Endometrial microvascular endothelial cells (primary cell): ENCODE measurements around the gene SMIM22. TPM values are rescaled to one million over a fixed set of nuclear protein-coding genes. Genes with fewer than 3 reads are reported as not detected.

Source experiments
- in situ Hi-C: cut with HindIII; loops from 2 replicates; pipeline ENCODE4 v1.10.0; 2017; ENCODE audit warnings: low sequenced_read_pairs, low pct_unique_long_range_greater_than_20kb; ENCODE audit errors: inconsistent ontology term
- total RNA-seq: library from RNA; depleted of rRNA; stranded (reverse); fragments of >200 nt; gene quantifications from one replicate; pipeline ENCODE4 v1.2.3, GENCODE V29; 2015; ENCODE audit errors: inconsistent ontology term

The SMIM22 gene
- total RNA-seq, 1 donor from 2014 or later: not detected

DNA sequence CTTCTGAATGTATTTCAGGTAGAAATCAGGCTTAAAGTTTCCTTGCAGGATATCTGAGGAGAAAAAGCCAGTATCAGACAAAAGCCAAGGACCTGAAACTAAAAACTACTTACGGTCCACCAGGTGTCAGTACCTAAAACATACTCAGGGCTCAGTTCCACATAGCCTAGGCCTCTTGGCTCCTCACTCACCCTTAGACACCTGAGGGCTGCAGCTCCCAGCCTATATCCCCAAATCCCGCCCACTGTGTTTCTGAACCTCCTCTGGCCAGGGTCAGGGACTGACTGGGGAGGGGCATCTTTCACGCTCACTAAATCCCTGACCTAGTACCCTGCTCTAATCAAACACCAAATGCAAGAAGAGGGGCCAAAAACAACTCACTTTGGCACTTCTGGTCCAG is 16.1 kb downstream of the SMIM22 start:
- in situ Hi-C loops: no loop called here

DNA sequence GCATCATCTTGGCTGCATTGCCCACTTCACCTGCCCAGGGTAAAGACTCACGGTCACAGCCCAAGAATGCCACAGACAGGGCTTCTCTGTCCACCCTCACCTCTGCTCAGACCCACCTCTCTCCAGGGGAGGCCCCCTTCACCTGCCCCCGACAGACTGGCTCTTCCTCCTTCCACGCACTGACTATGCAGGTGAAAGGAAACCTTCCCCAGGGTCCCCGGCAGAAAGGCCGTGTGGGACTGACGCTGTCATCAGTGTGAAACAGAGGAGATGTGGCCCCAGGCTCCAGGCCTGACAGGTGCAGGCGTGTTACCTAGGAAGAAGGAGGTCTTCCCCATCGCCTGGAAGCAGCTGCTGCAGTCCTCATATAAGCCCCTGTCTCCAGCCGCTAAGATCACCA is 16.6 kb downstream of the SMIM22 start:
- in situ Hi-C loops: no loop called here

DNA sequence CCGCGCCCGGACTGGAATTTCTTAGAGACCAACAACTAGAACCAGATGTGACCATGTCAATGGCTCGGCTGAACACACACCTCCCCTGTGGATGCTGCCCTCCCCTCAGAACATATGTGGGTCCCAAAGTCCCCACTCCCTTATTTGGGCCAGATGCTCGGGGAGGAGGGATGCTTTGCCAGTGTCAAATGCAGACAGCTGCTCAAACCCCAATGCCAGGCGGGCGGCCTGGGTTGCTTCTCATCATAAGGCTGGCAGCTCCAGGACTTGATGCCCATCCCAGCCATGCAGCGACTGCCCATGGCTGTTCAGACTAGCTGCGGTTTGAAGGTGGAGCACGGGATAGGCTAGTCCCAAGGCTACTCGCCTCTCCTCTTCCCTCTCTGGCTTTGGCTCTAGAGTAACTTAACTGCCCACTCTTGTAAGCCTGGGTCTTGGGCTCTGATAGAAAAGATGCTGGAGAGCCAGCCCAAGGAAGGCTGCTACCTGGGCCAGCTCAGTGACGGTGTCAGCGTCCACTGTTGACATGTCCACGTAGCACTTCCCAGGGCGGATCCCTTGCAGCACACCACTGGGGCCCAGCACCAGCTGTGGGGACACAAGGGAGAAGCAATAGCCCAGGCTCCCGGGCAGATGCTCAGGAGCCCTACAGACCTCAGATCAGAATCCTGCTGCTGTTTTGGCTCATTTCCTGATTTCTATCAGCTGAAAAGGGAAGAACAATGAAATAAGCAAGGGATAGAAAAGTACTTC is 18.3 kb downstream of the SMIM22 start:
- in situ Hi-C loops: no loop called here

DNA sequence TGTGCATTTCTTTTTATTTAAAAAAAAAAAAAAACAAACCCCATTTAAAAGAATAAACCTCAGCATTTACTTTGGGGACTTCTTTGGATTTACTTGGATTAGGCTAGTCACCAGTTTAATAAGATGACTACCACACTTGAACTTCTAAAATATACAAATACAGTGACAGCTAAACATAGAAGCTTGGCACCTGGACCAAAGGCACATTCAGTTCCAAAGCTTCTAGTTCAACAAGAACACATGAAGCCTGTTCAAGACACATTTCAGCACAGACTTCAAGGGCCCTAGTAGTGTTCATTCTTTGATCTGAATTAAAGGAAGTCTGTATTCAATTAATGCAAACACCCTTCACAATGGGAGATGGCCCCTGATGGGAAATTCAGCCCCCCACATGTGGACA is 18.9 kb downstream of the SMIM22 start:
- in situ Hi-C loops: no loop called here

DNA sequence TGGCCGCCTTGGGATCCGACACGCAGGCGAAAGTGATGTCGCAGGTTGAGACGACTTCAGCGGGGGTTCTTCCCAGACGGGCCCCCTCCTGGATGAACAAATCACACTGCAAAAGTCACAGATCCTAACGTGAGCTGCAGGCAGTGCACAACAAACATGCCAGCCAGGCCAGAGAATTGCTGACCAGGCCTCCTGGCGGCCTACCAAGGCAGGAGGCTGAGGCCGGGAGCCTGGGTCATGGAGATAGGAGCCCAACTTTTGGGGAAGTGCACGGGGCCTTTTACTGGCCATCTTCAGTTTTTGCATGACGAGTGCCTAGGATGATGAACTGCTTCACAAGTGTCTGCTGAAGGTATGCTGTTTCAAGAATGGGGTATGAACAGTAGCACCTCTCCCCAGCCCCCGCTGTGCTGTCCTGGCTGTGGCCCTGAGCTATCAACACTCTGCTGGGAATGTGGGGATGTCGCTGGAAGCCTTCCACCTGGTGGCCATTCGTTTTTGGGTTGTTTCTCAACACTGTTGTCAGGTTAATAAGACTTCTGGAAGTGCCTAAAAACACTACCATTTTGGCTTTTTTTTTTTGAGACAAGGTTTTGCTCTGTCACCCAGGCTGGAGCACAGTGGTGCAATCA is 19.5 kb downstream of the SMIM22 start:
- in situ Hi-C loops: no loop called here

DNA sequence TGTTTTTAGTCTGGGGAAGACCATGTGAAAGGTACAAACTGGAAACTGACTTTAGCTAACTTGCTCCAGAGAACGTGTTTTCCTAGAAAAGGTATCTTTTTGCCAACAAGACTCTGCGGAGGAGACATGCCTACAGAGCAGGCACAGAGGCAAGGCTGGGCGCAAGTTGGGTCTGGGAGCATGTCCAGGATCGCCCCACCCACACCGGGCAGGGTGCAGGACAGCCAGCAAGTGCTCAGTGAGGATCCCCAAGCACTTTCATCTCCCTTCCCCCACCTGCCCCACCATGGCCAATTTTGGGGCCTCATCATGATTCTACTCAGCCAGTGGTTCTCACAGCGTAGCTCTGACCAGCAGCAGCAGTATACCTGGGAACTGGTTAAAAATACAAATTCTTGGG is 25.5 kb downstream of the SMIM22 start:
- in situ Hi-C loops: no loop called here

DNA sequence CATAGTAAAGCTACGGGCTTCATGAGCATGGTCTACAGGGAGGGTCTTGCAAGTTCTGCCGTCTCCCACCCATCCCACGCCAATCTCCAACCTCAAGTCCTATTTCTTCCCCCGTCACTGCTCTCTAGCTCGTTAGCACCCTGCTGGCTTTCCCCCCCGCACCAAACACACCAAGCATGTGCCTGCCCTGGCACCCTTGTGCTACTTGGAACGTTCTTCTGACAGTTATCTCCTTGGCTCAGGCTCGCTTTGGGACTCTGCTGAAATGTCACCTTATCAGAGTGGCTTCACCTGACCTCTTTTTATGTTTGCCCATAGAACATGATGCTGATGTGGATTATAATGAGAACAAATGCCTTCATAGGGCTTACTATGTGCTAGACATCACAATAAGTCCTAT is 30.0 kb downstream of the SMIM22 start:
- in situ Hi-C loops: no loop called here

DNA sequence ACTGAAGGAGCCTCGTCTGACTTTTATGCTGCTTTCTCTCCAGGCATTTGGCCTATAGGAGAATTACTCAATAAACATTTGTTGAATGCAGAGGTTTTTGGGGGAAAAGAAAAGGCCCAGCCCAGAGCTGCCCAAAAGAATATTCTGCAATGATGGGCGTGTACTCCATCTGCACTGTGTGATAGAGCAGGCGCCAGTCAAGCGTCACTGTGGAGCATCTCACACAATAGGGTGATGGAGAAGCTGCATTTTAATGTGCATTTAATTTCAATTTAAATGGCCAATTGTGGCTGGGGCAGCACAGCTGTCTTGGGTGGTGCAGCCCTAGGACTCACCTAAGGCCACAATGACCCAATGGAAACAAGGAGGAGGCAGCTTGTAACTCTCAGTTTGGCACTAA is 31.4 kb downstream of the SMIM22 start:
- in situ Hi-C loops: no loop called here

DNA sequence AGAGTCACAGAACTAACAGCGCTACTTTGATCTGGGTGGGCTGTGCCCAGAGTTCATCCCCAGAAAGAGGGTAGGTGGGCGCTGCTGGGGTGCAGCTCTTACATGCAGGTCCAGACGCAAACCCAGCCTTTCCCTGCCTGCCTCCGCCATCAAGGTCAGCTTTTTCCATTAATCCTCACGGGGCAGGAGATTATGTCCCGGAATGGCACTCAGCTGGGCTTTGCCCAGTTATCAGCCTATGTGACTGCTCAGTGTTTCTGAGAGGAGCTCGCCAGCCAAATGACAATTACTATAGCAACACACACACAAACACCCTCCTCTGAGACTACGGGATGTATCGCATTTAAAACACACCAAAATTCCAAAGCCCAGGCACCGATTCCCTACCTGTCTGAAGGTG is 31.8 kb downstream of the SMIM22 start:
- in situ Hi-C loops: no loop called here

DNA sequence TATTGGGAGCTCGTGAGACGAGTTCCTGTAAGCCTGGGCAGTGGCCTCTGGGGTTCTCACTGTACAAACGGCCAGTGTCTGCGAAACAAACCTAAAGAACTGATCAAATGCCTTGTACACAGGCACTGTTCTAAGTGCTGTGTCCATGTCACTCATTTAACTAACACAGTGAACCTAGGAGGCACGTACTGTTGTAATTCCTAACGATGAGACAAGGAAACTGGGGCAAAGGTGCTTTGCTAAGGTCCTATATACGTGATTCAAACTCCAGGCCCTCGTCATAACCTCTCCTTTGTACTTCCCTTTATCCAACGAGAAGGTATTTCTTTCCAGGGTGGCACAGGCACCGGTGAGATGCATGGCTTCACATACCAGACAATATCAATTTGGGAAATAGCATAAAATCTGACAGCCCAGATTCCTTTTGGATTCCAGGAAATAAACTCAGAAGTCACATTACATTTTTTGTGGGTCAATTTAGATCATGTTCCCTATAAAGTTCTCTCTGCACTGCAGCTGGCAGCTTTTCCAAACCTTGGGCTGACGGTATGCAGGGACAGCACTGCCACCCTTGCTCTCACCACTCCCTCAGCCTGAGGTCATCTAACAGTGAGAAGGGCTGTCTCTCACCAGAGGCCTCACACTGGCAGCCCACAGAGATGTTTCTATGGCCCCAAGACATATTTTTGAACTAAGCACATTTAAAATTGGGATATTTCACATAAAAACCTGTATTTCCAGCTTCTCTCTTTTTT is 33.6 kb downstream of the SMIM22 start:
- in situ Hi-C loops: no loop called here

DNA sequence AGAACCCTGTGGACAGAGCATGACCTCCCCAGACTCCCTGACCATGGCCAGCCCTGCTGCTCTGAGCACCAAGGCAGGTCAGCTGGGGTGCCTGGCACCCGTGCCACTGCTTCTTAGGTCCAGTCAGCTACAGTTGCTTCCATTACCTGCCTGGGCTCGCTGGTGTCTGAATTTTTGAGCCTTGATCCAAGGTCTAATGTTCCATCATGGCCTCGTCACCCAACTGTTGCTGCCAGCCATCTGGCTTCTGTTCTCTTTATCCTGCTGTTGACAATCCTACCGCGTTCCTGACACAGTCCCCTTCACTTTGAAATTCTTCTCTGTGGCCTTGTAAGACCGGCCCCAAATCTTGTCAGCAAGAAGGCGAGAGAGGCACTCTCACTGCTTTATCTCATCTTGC is 35.2 kb downstream of the SMIM22 start:
- in situ Hi-C loops: no loop called here

DNA sequence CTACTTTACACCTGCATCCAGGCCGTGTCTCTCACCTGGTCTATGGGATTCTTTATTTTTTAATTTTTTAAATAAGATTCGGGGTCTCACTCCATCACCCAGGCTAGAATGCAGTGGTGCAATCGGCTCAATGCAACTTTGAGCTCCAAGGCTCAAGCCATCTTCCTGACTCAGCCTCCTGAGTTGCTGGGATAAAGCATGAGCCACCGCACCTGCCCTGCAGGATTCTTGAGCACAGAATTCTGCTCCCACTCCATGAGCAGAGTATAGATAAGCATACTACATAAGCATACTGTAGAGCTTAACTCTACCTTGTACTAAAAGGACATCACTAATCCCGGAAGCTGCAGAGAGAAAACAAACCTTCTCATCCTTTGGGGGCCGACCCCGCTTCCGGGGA is 36.4 kb downstream of the SMIM22 start:
- in situ Hi-C loops: no loop called here

DNA sequence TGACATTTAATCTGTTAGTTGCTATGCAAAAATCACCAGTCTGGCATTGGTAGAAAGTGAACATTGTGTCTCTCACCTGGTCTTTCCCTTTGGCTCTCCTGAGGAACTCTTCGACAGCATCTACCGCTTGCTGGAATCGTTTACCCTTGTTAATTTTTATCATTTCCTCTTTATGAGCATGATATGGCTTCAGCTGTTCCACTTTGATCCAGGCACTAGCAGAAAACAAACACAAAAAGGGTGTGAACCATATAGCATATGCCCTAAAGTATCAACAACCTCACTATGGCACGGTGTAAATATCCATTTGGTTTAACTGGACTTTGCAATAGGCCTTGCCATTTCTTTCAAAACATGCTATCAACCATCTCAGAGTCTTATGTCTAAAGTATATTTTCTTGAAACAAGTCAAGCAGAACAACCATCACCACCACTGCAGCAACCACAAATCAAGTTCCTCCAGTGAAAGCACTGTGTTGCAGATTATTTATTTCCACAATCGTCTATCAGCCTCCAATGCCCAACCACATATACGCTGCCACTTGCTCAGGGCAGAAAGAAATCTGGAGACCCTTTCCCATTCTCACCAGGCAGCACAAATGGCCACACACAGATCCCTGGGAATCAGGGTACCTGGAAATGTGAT is 37.7 kb downstream of the SMIM22 start:
- in situ Hi-C loops: no loop called here

DNA sequence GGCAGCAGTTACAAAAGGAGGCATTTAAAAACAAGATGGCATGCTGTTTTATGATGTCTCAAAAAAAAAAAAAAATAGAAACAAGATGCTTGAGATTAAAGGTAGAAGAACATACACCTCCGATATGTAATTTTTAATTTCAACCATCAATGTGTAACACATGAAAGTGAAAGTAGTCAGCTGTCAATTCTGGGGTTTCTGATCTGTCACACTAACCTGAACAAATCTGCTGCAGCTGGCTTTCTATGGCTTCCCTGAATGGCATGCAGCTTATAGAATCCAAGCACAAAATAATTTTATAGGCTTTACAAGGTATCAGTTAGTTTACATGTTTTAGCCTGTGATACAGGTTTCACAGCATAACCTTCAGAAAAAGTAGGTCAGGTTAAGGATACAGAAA is 38.4 kb downstream of the SMIM22 start:
- in situ Hi-C loops: no loop called here

DNA sequence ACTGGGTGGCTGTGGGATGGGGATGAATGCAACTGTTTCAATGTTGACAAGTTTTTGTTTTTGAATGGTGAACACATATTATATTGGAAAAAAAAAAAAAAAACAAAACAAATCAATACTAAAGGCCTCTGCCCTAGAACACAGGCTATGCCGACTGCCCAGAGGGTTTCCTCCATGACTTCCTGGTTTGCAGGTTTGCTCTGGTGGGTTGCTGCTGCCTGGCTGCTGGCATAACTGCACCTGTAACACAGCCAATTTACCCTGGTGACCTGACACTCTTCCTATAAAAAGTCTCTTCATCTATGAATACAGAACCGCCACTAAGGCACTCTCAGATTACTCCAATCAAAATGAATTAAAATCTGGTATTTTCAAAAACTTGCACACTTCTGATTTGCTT is 41.6 kb downstream of the SMIM22 start:
- in situ Hi-C loops: no loop called here

DNA sequence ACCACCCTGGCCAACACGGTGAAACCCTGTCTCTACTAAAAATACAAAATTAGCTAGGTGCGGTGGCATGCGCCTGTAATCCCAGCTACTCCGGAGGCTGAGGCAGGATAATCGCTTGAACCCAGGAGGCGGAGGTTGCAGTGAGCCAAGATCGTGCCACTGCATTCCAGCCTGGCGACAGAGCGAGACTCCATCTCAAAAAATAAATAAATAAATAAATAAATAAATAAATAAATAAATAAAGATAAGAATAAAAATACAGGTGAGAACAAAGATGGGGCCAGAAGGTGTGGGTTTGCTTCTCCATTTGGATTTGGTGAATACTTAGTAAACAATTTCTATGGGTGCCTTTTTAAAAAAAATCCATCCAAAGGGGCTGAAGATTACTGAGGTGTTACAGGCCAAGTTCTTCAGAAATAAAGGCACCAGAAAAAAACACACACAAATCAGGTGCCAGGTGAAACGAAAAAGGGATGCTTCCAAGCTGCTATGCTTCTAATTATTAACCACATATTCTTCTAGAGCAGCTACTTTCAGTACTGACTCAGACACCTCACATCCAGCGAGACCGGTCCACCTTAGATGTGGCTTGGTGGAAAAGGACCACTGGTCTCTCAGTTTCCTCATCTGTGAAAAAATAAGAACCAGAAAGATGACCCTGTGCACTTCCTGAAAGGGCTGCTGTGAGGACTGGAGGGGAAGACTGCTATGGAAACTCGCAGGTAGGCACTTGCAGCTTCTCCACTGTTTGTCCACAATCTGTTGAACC is 42.7 kb downstream of the SMIM22 start:
- in situ Hi-C loops: no loop called here

DNA sequence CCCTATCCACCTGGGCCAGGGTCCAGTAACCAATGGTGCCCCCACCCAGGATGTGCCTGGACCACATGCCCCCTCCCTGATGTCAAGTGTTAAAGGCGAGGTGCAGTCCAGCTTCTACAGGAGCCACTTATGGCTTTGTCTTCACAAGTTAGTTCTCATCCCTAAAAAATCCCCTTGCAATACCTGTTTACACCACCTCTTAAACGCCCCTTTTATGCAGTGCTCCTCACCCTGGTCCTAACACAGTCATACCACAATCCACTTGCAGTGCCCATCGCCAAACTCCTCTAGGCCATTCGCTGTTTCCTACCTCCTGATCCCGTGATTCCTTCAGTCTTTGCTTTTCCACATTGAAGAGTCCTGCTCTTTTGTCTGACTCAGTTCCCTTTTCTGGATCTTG is 44.8 kb downstream of the SMIM22 start:
- in situ Hi-C loops: no loop called here

DNA sequence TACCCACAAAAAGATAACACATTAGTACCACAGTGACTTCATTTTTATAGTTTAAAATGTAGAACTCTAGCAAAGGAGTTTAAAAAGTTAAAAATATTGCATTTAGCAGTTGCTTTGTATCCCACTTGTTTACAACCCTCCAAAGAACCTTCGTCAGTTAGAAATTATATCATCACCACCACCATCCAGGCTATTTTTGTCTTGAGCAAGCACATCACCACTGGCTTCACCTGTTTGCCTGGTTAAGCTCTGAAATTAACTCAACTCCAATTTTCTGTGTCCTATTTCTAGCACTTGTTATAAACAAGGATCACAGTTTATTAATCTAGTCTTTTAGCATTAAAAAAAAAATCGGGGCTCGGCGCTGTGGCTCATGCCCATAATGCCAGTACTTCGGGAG is 45.8 kb downstream of the SMIM22 start:
- in situ Hi-C loops: no loop called here
